GM23338 (cell line): Measurements from ENCODE around the gene CDYL. TPM values are rescaled to one million over a fixed set of nuclear protein-coding genes. Genes with fewer than 3 reads are reported as not detected.

ENCODE experiments used
- ATAC-seq: fragments of 200-7000 bp; cut with Tn5 transposase; 3 replicates; pipeline ENCODE4 v1.9.1; 2020
- DNase-seq: peaks from one replicate; pipeline ENCODE4 v3.0.0-alpha.2; 2015; ENCODE audit warnings: low spot score
- H2AFZ ChIP-seq: fragments of 200-600 bp; sonication (generic); 2 replicates; pipeline ENCODE4 v1.8.0; 2016; ENCODE audit warnings: antibody characterized with exemption, mild to moderate bottlenecking, moderate library complexity
- H3F3A ChIP-seq: fragments of 200-600 bp; sonication (generic); replicated peaks from 2 replicates; pipeline ENCODE4 v1.8.0; 2017; ENCODE audit warnings: antibody characterized with exemption, mixed run types, low read depth
- H3K27ac ChIP-seq: fragments of 200-600 bp; sonication (generic); 2 replicates; pipeline ENCODE4 v1.6.1; 2016; ENCODE audit warnings: low read depth
- H3K27me3 ChIP-seq: fragments of 200-600 bp; sonication (generic); 2 replicates; pipeline ENCODE4 v1.8.0; 2016; ENCODE audit warnings: mild to moderate bottlenecking, mixed run types, moderate library complexity; ENCODE audit not compliant: insufficient read depth
- H3K36me3 ChIP-seq: fragments of 200-600 bp; sonication (generic); 2 replicates; pipeline ENCODE4 v1.8.0; 2016; ENCODE audit warnings: mild to moderate bottlenecking; ENCODE audit not compliant: insufficient read depth
- H3K4me1 ChIP-seq: fragments of 200-600 bp; sonication (generic); 2 replicates; pipeline ENCODE4 v1.8.0; 2016; ENCODE audit warnings: mild to moderate bottlenecking, moderate library complexity; ENCODE audit not compliant: insufficient read depth
- H3K4me2 ChIP-seq: fragments of 200-600 bp; sonication (generic); 2 replicates; pipeline ENCODE4 v1.7.1; 2017; ENCODE audit warnings: mixed run types
- H3K4me3 ChIP-seq: fragments of 200-600 bp; sonication (generic); 2 replicates; pipeline ENCODE4 v1.6.1; 2016; ENCODE audit warnings: mixed run types
- H3K79me2 ChIP-seq: fragments of 200-600 bp; sonication (generic); replicated peaks from 2 replicates; pipeline ENCODE4 v1.8.0; 2017; ENCODE audit warnings: mild to moderate bottlenecking; ENCODE audit not compliant: insufficient read depth
- H3K9me2 ChIP-seq: fragments of 200-600 bp; sonication (generic); 2 replicates; pipeline ENCODE4 v1.8.0; 2017; ENCODE audit not compliant: insufficient read depth
- H4K20me1 ChIP-seq: fragments of 200-600 bp; sonication (generic); replicated peaks from 2 replicates; pipeline ENCODE4 v1.8.0; 2017; ENCODE audit warnings: mild to moderate bottlenecking; ENCODE audit not compliant: insufficient read depth
- H3K27ac Mint-ChIP-seq: 2 replicates; pipeline ENCODE4 v1.8.0; 2020; ENCODE audit warnings: inconsistent platforms, mild to moderate bottlenecking, moderate library complexity, mixed read lengths
- H3K27me3 Mint-ChIP-seq: 3 replicates; pipeline ENCODE4 v1.8.0; 2022; ENCODE audit warnings: low read depth, mild to moderate bottlenecking, moderate library complexity, mixed read lengths, inconsistent platforms; ENCODE audit not compliant: insufficient read depth, poor library complexity
- H3K36me3 Mint-ChIP-seq: 3 replicates; pipeline ENCODE4 v1.8.0; 2021; ENCODE audit warnings: low read depth, mild to moderate bottlenecking, inconsistent platforms, moderate library complexity, mixed read lengths
- H3K4me1 Mint-ChIP-seq: 3 replicates; pipeline ENCODE4 v1.8.0; 2020; ENCODE audit warnings: mild to moderate bottlenecking, inconsistent platforms, mixed read lengths
- H3K4me3 Mint-ChIP-seq: 3 replicates; pipeline ENCODE4 v1.8.0; 2021; ENCODE audit warnings: moderate library complexity, mild to moderate bottlenecking, inconsistent platforms, mixed read lengths
- H3K9me3 Mint-ChIP-seq: 3 replicates; pipeline ENCODE4 v1.8.0; 2020; ENCODE audit warnings: moderate library complexity, mild to moderate bottlenecking, inconsistent platforms, mixed read lengths
- CREB1 ChIP-seq: fragments of 250-450 bp; sonication (Bioruptor Pico); IDR thresholded peaks from 2 replicates; pipeline ENCODE4 v1.5.0; 2020; ENCODE audit warnings: low read depth, mild to moderate bottlenecking, moderate library complexity
- CTCF ChIP-seq, 2 experiments: fragments of 200-600 bp in 1 of 2; sonication (generic) in 1 of 2; conservative IDR thresholded peaks; 2 replicates each; pipeline versions ENCODE4 v1.5.1 to v1.6.1; 2016 to 2017; ENCODE audit warnings: antibody characterized with exemption in 2 of 2, low read depth in 2 of 2, mild to moderate bottlenecking in 2 of 2, moderate library complexity in 1 of 2
- EZH2 ChIP-seq: fragments of 200-600 bp; sonication (generic); IDR thresholded peaks from one replicate; pipeline ENCODE4 v1.8.0; 2017; ENCODE audit warnings: antibody characterized with exemption, mild to moderate bottlenecking, low read depth; ENCODE audit not compliant: unreplicated experiment
- EZH2phosphoT487 ChIP-seq: fragments of 200-600 bp; sonication (generic); IDR thresholded peaks from one replicate; pipeline ENCODE4 v1.8.1; 2018; ENCODE audit warnings: antibody characterized with exemption; ENCODE audit not compliant: unreplicated experiment
- JUNB ChIP-seq: IDR thresholded peaks from one replicate; pipeline ENCODE4 v1.6.1; 2016; ENCODE audit warnings: antibody characterized with exemption; ENCODE audit not compliant: unreplicated experiment
- NANOG ChIP-seq: IDR thresholded peaks from 2 replicates; pipeline ENCODE4 v1.6.1; 2016; ENCODE audit warnings: antibody characterized with exemption, borderline replicate concordance
- STAT1 ChIP-seq: IDR thresholded peaks from one replicate; pipeline ENCODE4 v1.6.1; 2016; ENCODE audit warnings: antibody characterized with exemption; ENCODE audit not compliant: unreplicated experiment
- ZNF114 ChIP-seq: fragments of 250-450 bp; sonication (Bioruptor Pico); IDR thresholded peaks from 2 replicates; pipeline ENCODE4 v1.5.0; 2020; ENCODE audit warnings: mild to moderate bottlenecking, moderate library complexity
- ZNF331 ChIP-seq: fragments of 250-450 bp; sonication (Bioruptor Pico); IDR thresholded peaks from 2 replicates; pipeline ENCODE4 v1.5.0; 2020; ENCODE audit warnings: low read depth, mild to moderate bottlenecking, moderate library complexity
- polyA plus RNA-seq: library from polyadenylated mRNA; unstranded; fragments of >200 nt; fragmentation: Nextera tagmentation; extraction: Ambion mirVana; gene quantifications from 2 replicates; pipeline ENCODE4 v1.2.1, GENCODE V29; 2016
- total RNA-seq: library from RNA; depleted of rRNA; stranded (reverse); fragments of >200 nt; shearing (Covaris generic); gene quantifications from 2 replicates; pipeline ENCODE4 v1.2.3, GENCODE V29; 2014
- TF ChIP-seq, protein P1 (sequence below): fragments of 250-450 bp; sonication (Bioruptor Pico); IDR thresholded peaks from 2 replicates; pipeline ENCODE4 v1.5.0; 2020; ENCODE audit warnings: mild to moderate bottlenecking, moderate library complexity
- TF ChIP-seq, protein P2 (sequence below): IDR thresholded peaks from one replicate; pipeline ENCODE4 v1.6.1; 2018; ENCODE audit warnings: antibody characterized with exemption; ENCODE audit not compliant: unreplicated experiment
- TF ChIP-seq, protein P3 (sequence below): IDR thresholded peaks from 2 replicates; pipeline ENCODE4 v1.6.1; 2016; ENCODE audit warnings: antibody characterized with exemption

The CDYL gene
- total and polyA plus RNA-seq, 2 experiments from 2014 or later, result 67.2 to 128 TPM

- H3K27ac Mint-ChIP-seq, result no peak overlapping the region
- H4K20me1 ChIP-seq, result no peaks in the 10 kb centered on the region
- no peaks in the 10 kb centered on the region for H3F3A ChIP-seq
- H3K36me3 ChIP-seq, result peaks cover 5% of the 10 kb centered on the region
- 0 out of 2 replicates have a peak, but pooled peaks cover 3% of the 10 kb centered on the region for H3K9me2 ChIP-seq
- no peak overlapping the region for H3K4me2 ChIP-seq
- H3K4me3 ChIP-seq, result no peak overlapping the region
- no peak overlapping the region for H3K4me3 Mint-ChIP-seq
- peaks cover 8% of the 10 kb centered on the region for H3K27me3 Mint-ChIP-seq
- H2AFZ ChIP-seq, result no peak overlapping the region
- ATAC-seq (no peak), DNase-seq (no peak)
- no peak for TF ChIP-seq ZNF331 (CRISPR knock-in tag)
- no peak for TF ChIP-seq CTCF (conservative IDR thresholded peaks at IDR 0.05; ENCODE audit: low read depth in 2 of 2)
- no peak for TF ChIP-seq ZNF114 (CRISPR knock-in tag)
- TF ChIP-seq, protein P1, sequence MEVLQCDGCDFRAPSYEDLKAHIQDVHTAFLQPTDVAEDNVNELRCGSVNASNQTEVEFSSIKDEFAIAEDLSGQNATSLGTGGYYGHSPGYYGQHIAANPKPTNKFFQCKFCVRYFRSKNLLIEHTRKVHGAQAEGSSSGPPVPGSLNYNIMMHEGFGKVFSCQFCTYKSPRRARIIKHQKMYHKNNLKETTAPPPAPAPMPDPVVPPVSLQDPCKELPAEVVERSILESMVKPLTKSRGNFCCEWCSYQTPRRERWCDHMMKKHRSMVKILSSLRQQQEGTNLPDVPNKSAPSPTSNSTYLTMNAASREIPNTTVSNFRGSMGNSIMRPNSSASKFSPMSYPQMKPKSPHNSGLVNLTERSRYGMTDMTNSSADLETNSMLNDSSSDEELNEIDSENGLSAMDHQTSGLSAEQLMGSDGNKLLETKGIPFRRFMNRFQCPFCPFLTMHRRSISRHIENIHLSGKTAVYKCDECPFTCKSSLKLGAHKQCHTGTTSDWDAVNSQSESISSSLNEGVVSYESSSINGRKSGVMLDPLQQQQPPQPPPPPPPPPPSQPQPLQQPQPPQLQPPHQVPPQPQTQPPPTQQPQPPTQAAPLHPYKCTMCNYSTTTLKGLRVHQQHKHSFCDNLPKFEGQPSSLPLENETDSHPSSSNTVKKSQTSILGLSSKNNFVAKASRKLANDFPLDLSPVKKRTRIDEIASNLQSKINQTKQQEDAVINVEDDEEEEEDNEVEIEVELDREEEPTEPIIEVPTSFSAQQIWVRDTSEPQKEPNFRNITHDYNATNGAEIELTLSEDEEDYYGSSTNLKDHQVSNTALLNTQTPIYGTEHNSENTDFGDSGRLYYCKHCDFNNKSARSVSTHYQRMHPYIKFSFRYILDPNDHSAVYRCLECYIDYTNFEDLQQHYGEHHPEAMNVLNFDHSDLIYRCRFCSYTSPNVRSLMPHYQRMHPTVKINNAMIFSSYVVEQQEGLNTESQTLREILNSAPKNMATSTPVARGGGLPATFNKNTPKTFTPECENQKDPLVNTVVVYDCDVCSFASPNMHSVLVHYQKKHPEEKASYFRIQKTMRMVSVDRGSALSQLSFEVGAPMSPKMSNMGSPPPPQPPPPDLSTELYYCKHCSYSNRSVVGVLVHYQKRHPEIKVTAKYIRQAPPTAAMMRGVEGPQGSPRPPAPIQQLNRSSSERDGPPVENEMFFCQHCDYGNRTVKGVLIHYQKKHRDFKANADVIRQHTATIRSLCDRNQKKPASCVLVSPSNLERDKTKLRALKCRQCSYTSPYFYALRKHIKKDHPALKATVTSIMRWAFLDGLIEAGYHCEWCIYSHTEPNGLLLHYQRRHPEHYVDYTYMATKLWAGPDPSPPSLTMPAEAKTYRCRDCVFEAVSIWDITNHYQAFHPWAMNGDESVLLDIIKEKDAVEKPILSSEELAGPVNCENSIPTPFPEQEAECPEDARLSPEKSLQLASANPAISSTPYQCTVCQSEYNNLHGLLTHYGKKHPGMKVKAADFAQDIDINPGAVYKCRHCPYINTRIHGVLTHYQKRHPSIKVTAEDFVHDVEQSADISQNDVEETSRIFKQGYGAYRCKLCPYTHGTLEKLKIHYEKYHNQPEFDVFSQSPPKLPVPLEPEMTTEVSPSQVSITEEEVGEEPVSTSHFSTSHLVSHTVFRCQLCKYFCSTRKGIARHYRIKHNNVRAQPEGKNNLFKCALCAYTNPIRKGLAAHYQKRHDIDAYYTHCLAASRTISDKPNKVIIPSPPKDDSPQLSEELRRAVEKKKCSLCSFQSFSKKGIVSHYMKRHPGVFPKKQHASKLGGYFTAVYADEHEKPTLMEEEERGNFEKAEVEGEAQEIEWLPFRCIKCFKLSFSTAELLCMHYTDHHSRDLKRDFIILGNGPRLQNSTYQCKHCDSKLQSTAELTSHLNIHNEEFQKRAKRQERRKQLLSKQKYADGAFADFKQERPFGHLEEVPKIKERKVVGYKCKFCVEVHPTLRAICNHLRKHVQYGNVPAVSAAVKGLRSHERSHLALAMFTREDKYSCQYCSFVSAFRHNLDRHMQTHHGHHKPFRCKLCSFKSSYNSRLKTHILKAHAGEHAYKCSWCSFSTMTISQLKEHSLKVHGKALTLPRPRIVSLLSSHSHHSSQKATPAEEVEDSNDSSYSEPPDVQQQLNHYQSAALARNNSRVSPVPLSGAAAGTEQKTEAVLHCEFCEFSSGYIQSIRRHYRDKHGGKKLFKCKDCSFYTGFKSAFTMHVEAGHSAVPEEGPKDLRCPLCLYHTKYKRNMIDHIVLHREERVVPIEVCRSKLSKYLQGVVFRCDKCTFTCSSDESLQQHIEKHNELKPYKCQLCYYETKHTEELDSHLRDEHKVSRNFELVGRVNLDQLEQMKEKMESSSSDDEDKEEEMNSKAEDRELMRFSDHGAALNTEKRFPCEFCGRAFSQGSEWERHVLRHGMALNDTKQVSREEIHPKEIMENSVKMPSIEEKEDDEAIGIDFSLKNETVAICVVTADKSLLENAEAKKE (CRISPR knock-in tag), result no peak
- no peak for TF ChIP-seq EZH2
- TF ChIP-seq CREB1 (CRISPR knock-in tag), result no peak
- TF ChIP-seq EZH2phosphoT487, result no peak
- TF ChIP-seq, protein P2, sequence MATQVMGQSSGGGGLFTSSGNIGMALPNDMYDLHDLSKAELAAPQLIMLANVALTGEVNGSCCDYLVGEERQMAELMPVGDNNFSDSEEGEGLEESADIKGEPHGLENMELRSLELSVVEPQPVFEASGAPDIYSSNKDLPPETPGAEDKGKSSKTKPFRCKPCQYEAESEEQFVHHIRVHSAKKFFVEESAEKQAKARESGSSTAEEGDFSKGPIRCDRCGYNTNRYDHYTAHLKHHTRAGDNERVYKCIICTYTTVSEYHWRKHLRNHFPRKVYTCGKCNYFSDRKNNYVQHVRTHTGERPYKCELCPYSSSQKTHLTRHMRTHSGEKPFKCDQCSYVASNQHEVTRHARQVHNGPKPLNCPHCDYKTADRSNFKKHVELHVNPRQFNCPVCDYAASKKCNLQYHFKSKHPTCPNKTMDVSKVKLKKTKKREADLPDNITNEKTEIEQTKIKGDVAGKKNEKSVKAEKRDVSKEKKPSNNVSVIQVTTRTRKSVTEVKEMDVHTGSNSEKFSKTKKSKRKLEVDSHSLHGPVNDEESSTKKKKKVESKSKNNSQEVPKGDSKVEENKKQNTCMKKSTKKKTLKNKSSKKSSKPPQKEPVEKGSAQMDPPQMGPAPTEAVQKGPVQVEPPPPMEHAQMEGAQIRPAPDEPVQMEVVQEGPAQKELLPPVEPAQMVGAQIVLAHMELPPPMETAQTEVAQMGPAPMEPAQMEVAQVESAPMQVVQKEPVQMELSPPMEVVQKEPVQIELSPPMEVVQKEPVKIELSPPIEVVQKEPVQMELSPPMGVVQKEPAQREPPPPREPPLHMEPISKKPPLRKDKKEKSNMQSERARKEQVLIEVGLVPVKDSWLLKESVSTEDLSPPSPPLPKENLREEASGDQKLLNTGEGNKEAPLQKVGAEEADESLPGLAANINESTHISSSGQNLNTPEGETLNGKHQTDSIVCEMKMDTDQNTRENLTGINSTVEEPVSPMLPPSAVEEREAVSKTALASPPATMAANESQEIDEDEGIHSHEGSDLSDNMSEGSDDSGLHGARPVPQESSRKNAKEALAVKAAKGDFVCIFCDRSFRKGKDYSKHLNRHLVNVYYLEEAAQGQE, result no peak
- TF ChIP-seq, protein P3, sequence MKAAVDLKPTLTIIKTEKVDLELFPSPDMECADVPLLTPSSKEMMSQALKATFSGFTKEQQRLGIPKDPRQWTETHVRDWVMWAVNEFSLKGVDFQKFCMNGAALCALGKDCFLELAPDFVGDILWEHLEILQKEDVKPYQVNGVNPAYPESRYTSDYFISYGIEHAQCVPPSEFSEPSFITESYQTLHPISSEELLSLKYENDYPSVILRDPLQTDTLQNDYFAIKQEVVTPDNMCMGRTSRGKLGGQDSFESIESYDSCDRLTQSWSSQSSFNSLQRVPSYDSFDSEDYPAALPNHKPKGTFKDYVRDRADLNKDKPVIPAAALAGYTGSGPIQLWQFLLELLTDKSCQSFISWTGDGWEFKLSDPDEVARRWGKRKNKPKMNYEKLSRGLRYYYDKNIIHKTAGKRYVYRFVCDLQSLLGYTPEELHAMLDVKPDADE, result no peak
- no peak for TF ChIP-seq NANOG
- no peak for TF ChIP-seq JUNB
- no peak for TF ChIP-seq STAT1
- peaks cover 27% of the 10 kb centered on the region for H3K9me3 Mint-ChIP-seq
- H3K79me2 ChIP-seq, result no peaks in the 10 kb centered on the region
- H3K27ac ChIP-seq, result no peak overlapping the region
- no peaks in the 10 kb centered on the region; the same call in 1 of the 2 replicates for H3K27me3 ChIP-seq
- peaks cover 20% of the 10 kb centered on the region for H3K36me3 Mint-ChIP-seq
- H3K4me1 ChIP-seq, result peaks cover 8% of the 10 kb centered on the region; the same call in 1 of the 2 replicates
- H3K4me1 Mint-ChIP-seq, result peaks cover 10% of the 10 kb centered on the region; the same call in 2 of the 3 replicates
Observed at GRCh38 chr6:4759997-4760396, 16.2 kb upstream of the CDYL start.
